ENCODE results near the gene MYLK.
"Not testable (repeated sequence)": the region's sequence is repeated elsewhere in the genome, so short reads cannot be mapped to it uniquely, and the experiment has no call there.

Gene MYLK

GRCh38 chr3:123611082-123611481 is 273.1 kb downstream of the MYLK start:
- H3K4me1 ChIP-seq (ENCODE audit: control insufficient read depth in 1 of 2, insufficient read depth in 2 of 2, low read length in 2 of 2) = peaks cover 0 to 16% of the 10 kb centered on the region in 2 donors

GRCh38 chr3:123610331-123610730 is 273.8 kb downstream of the MYLK start:
- Histone ChIP-seq H3K4me3 (ENCODE audit: low read depth in 1 of 2, low read length in 2 of 2) (no peak overlapping the region), H3K36me3 (ENCODE audit: control insufficient read depth in 1 of 2, insufficient read depth in 2 of 2, low read length in 2 of 2) (peaks cover 4 to 17% of the 10 kb centered on the region in 2 donors), H3K9me3 (ENCODE audit: control insufficient read depth in 1 of 2, low read length in 2 of 2) (no peaks in the 10 kb centered on the region), H3K27ac (ENCODE audit: low read length) (no peak overlapping the region), H3K4me1 (ENCODE audit: control insufficient read depth in 1 of 2, insufficient read depth in 2 of 2, low read length in 2 of 2) (peaks cover 0 to 16% of the 10 kb centered on the region in 2 donors), H3K27me3 (ENCODE audit: low read depth, low read length) (no peaks in the 10 kb centered on the region)

More at GRCh38 chr3:123611082-123611481, 273.1 kb downstream of the MYLK start:
- Histone ChIP-seq H3K27ac (ENCODE audit: low read length) (no peak overlapping the region), H3K36me3 (ENCODE audit: control insufficient read depth in 1 of 2, insufficient read depth in 2 of 2, low read length in 2 of 2) (peaks cover 4 to 17% of the 10 kb centered on the region in 2 donors), H3K4me3 (ENCODE audit: low read depth in 1 of 2, low read length in 2 of 2) (no peak overlapping the region), H3K9me3 (ENCODE audit: control insufficient read depth in 1 of 2, low read length in 2 of 2) (no peaks in the 10 kb centered on the region), H3K27me3 (ENCODE audit: low read depth, low read length) (no peaks in the 10 kb centered on the region)

DNA sequence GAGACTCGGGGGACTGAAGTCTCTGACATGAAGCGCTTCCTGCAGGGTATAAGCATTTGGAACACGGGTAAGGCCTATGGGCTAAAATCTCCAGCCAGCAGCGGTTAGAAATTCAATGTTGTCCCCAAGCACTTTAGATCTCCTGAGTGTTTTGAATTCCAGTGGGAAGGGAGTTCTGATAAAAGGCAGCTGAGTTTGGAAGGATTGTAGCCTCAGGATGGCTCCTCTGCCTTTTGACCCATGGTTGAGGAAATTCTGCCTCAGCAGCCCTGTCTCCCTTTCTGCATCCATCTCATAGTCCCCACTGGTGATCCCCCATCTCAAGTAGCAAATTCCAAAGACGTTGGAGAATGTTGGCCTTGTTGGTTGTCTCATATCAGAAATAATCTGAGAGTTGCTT is 275.1 kb downstream of the MYLK start:
- Histone ChIP-seq H3K9me3 (ENCODE audit: control insufficient read depth in 1 of 2, low read length in 2 of 2) (no peaks in the 10 kb centered on the region), H3K4me3 (ENCODE audit: low read depth in 1 of 2, low read length in 2 of 2) (no peak overlapping the region), H3K4me1 (ENCODE audit: control insufficient read depth in 1 of 2, insufficient read depth in 2 of 2, low read length in 2 of 2) (peaks cover 0 to 9% of the 10 kb centered on the region in 2 donors), H3K27ac (ENCODE audit: low read length) (no peak overlapping the region), H3K36me3 (ENCODE audit: control insufficient read depth in 1 of 2, insufficient read depth in 2 of 2, low read length in 2 of 2) (peaks cover 4 to 17% of the 10 kb centered on the region in 2 donors), H3K27me3 (ENCODE audit: low read depth, low read length) (no peaks in the 10 kb centered on the region)

DNA sequence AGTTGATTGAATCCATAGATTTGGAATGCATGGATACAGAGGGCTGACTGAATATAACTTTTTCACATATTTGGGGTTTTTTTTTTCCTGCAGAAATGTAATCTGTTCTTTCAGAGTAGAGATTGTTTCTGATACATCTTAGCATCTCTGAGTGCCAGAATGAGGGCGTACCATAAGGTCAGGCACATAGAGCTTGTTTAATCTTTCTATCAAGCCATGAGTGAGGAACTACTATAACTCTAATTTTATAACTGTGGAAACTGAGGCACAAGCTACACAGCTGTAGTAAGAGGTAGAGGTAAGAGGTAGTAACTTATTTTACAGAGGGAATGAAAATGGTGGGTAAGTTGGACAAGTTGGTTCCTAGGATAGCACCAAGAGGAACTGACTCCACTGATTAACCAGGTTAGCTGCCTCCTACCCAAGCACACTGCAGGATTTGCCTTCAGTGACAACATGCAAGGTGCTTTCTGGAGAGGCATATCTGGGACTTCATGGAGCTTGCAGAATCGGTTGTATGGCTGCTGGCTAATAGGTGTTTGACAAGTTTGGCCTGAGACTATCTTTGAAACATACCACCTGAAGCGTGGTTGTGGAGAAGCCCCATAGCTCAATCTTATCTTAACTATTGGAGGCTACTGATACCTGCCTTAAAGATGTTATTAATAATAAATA is 275.7 kb downstream of the MYLK start:
- Histone ChIP-seq H3K27me3 (ENCODE audit: low read depth, low read length) (no peaks in the 10 kb centered on the region), H3K9me3 (ENCODE audit: control insufficient read depth in 1 of 2, low read length in 2 of 2) (no peaks in the 10 kb centered on the region), H3K36me3 (ENCODE audit: control insufficient read depth in 1 of 2, insufficient read depth in 2 of 2, low read length in 2 of 2) (peaks cover 4 to 13% of the 10 kb centered on the region in 2 donors), H3K27ac (ENCODE audit: low read length) (no peak overlapping the region), H3K4me3 (ENCODE audit: low read depth in 1 of 2, low read length in 2 of 2) (no peak overlapping the region), H3K4me1 (ENCODE audit: control insufficient read depth in 1 of 2, insufficient read depth in 2 of 2, low read length in 2 of 2) (peaks cover 0 to 4% of the 10 kb centered on the region in 2 donors)

DNA sequence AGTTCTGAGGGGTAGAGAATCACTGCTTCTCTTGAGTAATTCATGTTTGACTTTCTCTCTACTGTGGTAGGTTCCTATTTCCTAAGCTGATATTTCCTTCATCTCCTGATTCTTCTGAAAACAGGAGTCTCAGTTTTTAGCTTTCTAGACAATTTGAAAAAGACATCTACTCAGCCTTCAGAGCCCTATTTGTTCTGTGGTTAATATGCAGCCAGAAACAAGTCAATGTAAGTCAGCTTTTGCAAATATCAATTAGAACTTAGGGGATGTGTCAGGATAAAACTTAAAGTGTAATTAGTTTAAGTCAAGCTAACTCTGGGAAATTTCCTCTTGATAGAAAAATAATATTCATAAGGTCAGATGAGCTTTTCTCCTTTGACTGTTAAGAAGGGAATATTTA is 277.6 kb downstream of the MYLK start:
- Histone ChIP-seq H3K27ac (ENCODE audit: low read length) (no peak overlapping the region), H3K4me3 (ENCODE audit: low read depth in 1 of 2, low read length in 2 of 2) (no peak overlapping the region), H3K36me3 (ENCODE audit: control insufficient read depth in 1 of 2, insufficient read depth in 2 of 2, low read length in 2 of 2) (peaks cover 0 to 4% of the 10 kb centered on the region in 2 donors), H3K9me3 (ENCODE audit: control insufficient read depth in 1 of 2, low read length in 2 of 2) (no peaks in the 10 kb centered on the region), H3K27me3 (ENCODE audit: low read depth, low read length) (no peaks in the 10 kb centered on the region), H3K4me1 (ENCODE audit: control insufficient read depth in 1 of 2, insufficient read depth in 2 of 2, low read length in 2 of 2) (no peaks in the 10 kb centered on the region)

DNA sequence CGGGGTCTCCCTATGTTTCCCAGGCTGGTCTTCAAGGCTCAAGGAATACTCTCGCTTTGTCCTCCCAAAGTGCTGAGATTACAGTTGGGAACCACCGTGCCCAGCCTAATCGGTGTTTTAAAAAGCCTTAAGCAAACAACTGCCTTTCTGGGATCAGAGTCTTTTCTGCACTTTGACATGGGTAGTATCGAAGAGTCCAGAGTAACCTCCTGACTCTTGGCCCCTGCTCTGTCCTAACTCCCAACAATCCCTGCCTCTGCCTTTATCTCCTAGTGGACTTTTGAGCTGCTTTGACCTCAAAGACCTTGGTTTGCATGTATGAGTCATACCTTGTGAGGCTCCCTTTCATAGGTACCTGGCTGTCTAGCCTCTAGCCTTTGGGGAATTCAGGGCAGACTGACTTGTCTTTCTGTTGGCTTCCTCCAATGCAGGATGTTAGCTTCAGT is 278.3 kb downstream of the MYLK start:
- Histone ChIP-seq H3K9me3 (ENCODE audit: control insufficient read depth in 1 of 2, low read length in 2 of 2) (no peaks in the 10 kb centered on the region), H3K27ac (ENCODE audit: low read length) (no peak overlapping the region), H3K4me1 (ENCODE audit: control insufficient read depth in 1 of 2, insufficient read depth in 2 of 2, low read length in 2 of 2) (no peaks in the 10 kb centered on the region), H3K27me3 (ENCODE audit: low read depth, low read length) (no peaks in the 10 kb centered on the region), H3K36me3 (ENCODE audit: control insufficient read depth in 1 of 2, insufficient read depth in 2 of 2, low read length in 2 of 2) (no peaks in the 10 kb centered on the region), H3K4me3 (ENCODE audit: low read depth in 1 of 2, low read length in 2 of 2) (no peak overlapping the region)

- H3K27ac ChIP-seq (ENCODE audit: low read length); H3K36me3 ChIP-seq (ENCODE audit: control insufficient read depth in 1 of 2, insufficient read depth in 2 of 2, low read length in 2 of 2); H3K9me3 ChIP-seq (ENCODE audit: control insufficient read depth in 1 of 2, low read length in 2 of 2); H3K4me3 ChIP-seq (ENCODE audit: low read depth in 1 of 2, low read length in 2 of 2); H3K4me1 ChIP-seq (ENCODE audit: control insufficient read depth in 1 of 2, insufficient read depth in 2 of 2, low read length in 2 of 2); H3K27me3 ChIP-seq (ENCODE audit: low read depth, low read length): not testable (repeated sequence)
Measured at GRCh38 chr3:123603153-123603552, 281.0 kb downstream of the MYLK start.

GRCh38 chr3:123602325-123602724 is 281.8 kb downstream of the MYLK start:
- H3K9me3 ChIP-seq (ENCODE audit: control insufficient read depth in 1 of 2, low read length in 2 of 2) = no peaks in the 10 kb centered on the region
- no peaks in the 10 kb centered on the region for H3K27me3 ChIP-seq (ENCODE audit: low read depth, low read length)
- no peaks in the 10 kb centered on the region for H3K36me3 ChIP-seq (ENCODE audit: control insufficient read depth in 1 of 2, insufficient read depth in 2 of 2, low read length in 2 of 2)
- H3K4me1 ChIP-seq (ENCODE audit: control insufficient read depth in 1 of 2, insufficient read depth in 2 of 2, low read length in 2 of 2) = no peaks in the 10 kb centered on the region
- no peak overlapping the region for H3K4me3 ChIP-seq (ENCODE audit: low read depth in 1 of 2, low read length in 2 of 2)
- H3K27ac ChIP-seq (ENCODE audit: low read length) = no peak overlapping the region

DNA sequence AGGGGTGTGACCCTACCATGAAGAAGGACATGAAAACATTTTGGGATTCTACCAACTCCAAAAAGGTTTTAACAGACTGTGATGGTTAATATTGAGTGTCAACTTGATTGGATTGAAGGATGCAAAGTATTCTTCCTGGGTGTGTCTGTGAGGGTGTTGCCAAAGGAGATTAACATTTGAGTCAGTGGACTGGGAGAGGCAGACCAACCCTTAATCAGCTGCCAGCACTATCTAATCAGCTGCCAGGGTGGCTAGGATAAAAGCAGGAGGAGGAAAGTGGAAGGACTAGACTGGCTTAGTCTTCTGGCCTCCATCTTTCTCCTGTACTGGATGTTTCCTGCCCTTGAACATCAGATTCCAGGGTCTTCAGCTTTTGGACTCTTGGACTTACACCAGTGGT is 283.3 kb downstream of the MYLK start:
- not testable (repeated sequence) for H3K36me3 ChIP-seq (ENCODE audit: control insufficient read depth in 1 of 2, insufficient read depth in 2 of 2, low read length in 2 of 2); H3K27me3 ChIP-seq (ENCODE audit: low read depth, low read length); H3K9me3 ChIP-seq (ENCODE audit: control insufficient read depth in 1 of 2, low read length in 2 of 2); H3K4me1 ChIP-seq (ENCODE audit: control insufficient read depth in 1 of 2, insufficient read depth in 2 of 2, low read length in 2 of 2); H3K27ac ChIP-seq (ENCODE audit: low read length); H3K4me3 ChIP-seq (ENCODE audit: low read depth in 1 of 2, low read length in 2 of 2)

DNA sequence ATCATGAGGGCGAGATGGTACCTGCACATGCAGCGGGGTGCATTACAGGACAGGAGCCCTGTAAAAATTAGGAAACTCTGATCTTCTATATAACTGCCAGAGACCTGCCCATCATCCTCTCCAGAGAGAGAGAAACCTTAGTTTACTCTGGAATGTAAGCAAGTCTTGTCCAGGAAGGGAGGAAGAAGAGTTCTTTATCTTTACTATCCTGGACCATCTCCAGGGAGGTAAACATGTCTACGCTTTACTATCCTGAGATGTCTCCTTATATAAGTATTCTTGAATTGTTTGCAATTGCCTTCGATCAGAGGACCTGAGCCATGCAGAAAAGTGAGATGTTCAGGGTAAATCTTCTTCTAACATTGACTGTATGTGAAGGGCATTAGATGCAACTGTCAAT is 286.6 kb downstream of the MYLK start:
- no peaks in the 10 kb centered on the region for H3K36me3 ChIP-seq (ENCODE audit: control insufficient read depth in 1 of 2, insufficient read depth in 2 of 2, low read length in 2 of 2)
- no peaks in the 10 kb centered on the region for H3K27me3 ChIP-seq (ENCODE audit: low read depth, low read length)
- H3K4me1 ChIP-seq (ENCODE audit: control insufficient read depth in 1 of 2, insufficient read depth in 2 of 2, low read length in 2 of 2) = no peaks in the 10 kb centered on the region

DNA sequence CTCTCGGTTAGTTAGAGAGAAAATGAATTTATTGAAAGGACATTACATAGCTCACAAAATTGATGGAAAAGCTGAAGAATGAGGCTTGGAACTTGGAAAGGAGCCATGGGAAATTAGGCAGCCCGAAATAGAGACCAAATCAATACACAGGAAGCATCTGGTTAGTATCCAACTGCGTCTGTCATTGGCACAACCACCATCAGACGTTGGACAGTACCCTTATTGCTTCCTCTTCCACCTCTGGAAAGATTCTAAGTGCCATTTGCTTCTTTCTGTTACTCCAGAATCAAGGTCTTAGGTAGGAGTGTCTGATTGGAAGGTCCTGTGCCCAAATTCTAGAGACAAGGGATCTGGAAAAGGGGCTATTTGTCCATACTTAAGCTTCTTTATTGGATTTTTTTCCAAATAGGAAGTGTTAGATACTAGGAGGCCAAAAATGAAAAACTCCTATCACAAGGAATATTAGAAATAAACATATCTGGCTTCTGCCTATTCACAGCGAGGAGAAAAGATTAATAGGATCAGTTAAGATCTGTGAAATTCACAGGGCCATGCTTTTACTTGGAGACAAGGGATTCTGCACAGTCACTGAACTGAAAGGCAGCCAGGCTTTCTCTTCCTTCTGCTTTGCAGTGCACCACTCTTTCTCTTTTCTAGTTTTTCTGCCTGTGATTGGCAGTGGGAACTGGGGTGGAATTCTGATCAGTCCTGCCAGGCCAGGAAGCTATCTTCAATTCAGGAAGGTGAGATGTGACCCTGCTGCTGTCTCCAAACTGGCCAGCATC is 288.5 kb downstream of the MYLK start:
- H3K27me3 ChIP-seq (ENCODE audit: low read depth, low read length) = no peaks in the 10 kb centered on the region
- H3K4me1 ChIP-seq (ENCODE audit: control insufficient read depth in 1 of 2, insufficient read depth in 2 of 2, low read length in 2 of 2) = no peaks in the 10 kb centered on the region
- no peak overlapping the region for H3K27ac ChIP-seq (ENCODE audit: low read length)
- H3K36me3 ChIP-seq (ENCODE audit: control insufficient read depth in 1 of 2, insufficient read depth in 2 of 2, low read length in 2 of 2) = no peaks in the 10 kb centered on the region
- H3K4me3 ChIP-seq (ENCODE audit: low read depth in 1 of 2, low read length in 2 of 2) = no peak overlapping the region
- H3K9me3 ChIP-seq (ENCODE audit: control insufficient read depth in 1 of 2, low read length in 2 of 2) = peaks cover 0 to 4% of the 10 kb centered on the region in 2 donors

More for the DNA sequence above, 286.6 kb downstream of the MYLK start:
- no peak overlapping the region for H3K4me3 ChIP-seq (ENCODE audit: low read depth in 1 of 2, low read length in 2 of 2)
- H3K27ac ChIP-seq (ENCODE audit: low read length) = no peak overlapping the region
- H3K9me3 ChIP-seq (ENCODE audit: control insufficient read depth in 1 of 2, low read length in 2 of 2) = no peaks in the 10 kb centered on the region
